GM10248 (cell line): ENCODE data around the gene GPR25.

Experiments
- CTCF ChIA-PET: fragments of 300-600 bp; sonication (Branson Sonifier 250); formaldehyde crosslinking; extraction: SDS; loops from one replicate; lab custom pipeline; 2021; ENCODE audit warnings: antibody characterized with exemption; lab: Yijun Ruan, JAX
- POLR2A ChIA-PET: fragments of 350-650 bp; sonication (Branson Sonifier 250); formaldehyde crosslinking; extraction: SDS; loops from one replicate; lab custom pipeline; 2020; ENCODE audit warnings: antibody characterized with exemption; lab: Yijun Ruan, JAX
- DNase-seq: peaks from one replicate; pipeline ENCODE4 v3.0.0; 2012; ENCODE audit errors: extremely low spot score
- CTCF ChIP-seq: IDR thresholded peaks from 2 replicates; pipeline ENCODE4 v1.5.1; 2012; ENCODE audit warnings: mild to moderate bottlenecking, low read depth; ENCODE audit errors: extremely low read depth, missing control alignments, control extremely low read depth

Gene GPR25

GRCh38 chr1:200872446-200873115 lies at the start of gene GPR25:
TSS of gene GPR25 (plus strand) at chr1:200872981. CDS start at chr1:200873038, 57 bp downstream.
- no peak for TF ChIP-seq CTCF
- POLR2A ChIA-PET: no interaction called here
- no peak for DNase-seq
- CTCF ChIA-PET: no interaction called here

GRCh38 chr1:200831091-200831490 lies 41.7 kb upstream of the GPR25 start:
- ChIA-PET POLR2A (no interaction called here), CTCF (interaction anchor here (0.7 to 0.9 kb wide), 3 partner anchors 23 to 209 kb away, joined by 3 to 4 read pairs (median 4); no protein-coding TSS in a partner anchor)
- DNase-seq: no peak
- TF ChIP-seq CTCF: no peak

- ChIA-PET POLR2A (no interaction called here), CTCF (interaction anchor here (1.0 kb wide), 1 partner anchor 212 kb away, joined by 3 read pairs; no protein-coding TSS in a partner anchor)
- no peak for DNase-seq
- TF ChIP-seq CTCF: no peak
These were observed 38.4 kb upstream of the GPR25 start for GRCh38 chr1:200834383-200834782.

- DNase-seq: no peak
- TF ChIP-seq CTCF: no peak
- POLR2A ChIA-PET: no interaction called here
- CTCF ChIA-PET: interaction anchor here (0.9 to 2.2 kb wide), 3 partner anchors 30 to 278 kb away, joined by 3 to 10 read pairs (median 4); no protein-coding TSS in a partner anchor
These were observed 36.6 kb upstream of the GPR25 start for GRCh38 chr1:200836213-200836612.

- DNase-seq: no peak
These were observed 34.7 kb upstream of the GPR25 start for GRCh38 chr1:200837931-200838571.

More at GRCh38 chr1:200837931-200838571, 34.7 kb upstream of the GPR25 start:
- ChIA-PET CTCF (interaction anchor here (0.6 to 2.5 kb wide), 16 partner anchors 11 to 279 kb away, joined by 3 to 15 read pairs (median 3); partner anchors contain the start of gene DDX59), POLR2A (no interaction called here)
- TF ChIP-seq CTCF: peak; percentile 28
